Activated T-helper 1 cell treated with anti-CD3 and anti-CD28 coated beads, Interleukin-2, amount 50 U/mL, for 16 hours (primary cell): ENCODE data around the gene SYNRG.

Experiments
- DNase-seq, 2 donors: peaks; one replicate each; pipeline ENCODE4 v3.0.0-alpha.2; 2020; ENCODE audit warnings: low read depth in 1 of 2, low spot score in 1 of 2

The SYNRG gene

GRCh38 chr17:37502009-37502936 lies 106.9 kb downstream of the SYNRG start:
- DNase-seq = no peak

- DNase-seq = no peak
Measured at GRCh38 chr17:37500378-37500777, 108.8 kb downstream of the SYNRG start.

- DNase-seq = no peak
Measured at GRCh38 chr17:37494971-37495370, 114.2 kb downstream of the SYNRG start.

GRCh38 chr17:37494401-37494831 lies 114.8 kb downstream of the SYNRG start:
- DNase-seq = no peak

GRCh38 chr17:37493249-37494027 lies 115.8 kb downstream of the SYNRG start:
- DNase-seq = no peak

GRCh38 chr17:37492167-37492566 lies 117.1 kb downstream of the SYNRG start:
- DNase-seq = no peak

- no peak for DNase-seq
Measured at GRCh38 chr17:37490638-37491614, 118.3 kb downstream of the SYNRG start.

GRCh38 chr17:37490022-37490587 lies 119.1 kb downstream of the SYNRG start:
- peak; percentile 36 to 61 for DNase-seq

GRCh38 chr17:37489197-37490001 lies 119.8 kb downstream of the SYNRG start, which contains the start of gene DUSP14:
DUSP14 (plus strand) TSS chr17:37489891; CDS start chr17:37512273, 22,382 bp downstream.
- peak; percentile 50 to 76 for DNase-seq

GRCh38 chr17:37488607-37489196 lies 120.5 kb downstream of the SYNRG start:
- peak; percentile 22 to 39 for DNase-seq

GRCh38 chr17:37488009-37488604 lies 121.1 kb downstream of the SYNRG start:
- no peak for DNase-seq

GRCh38 chr17:37485938-37486570 lies 123.2 kb downstream of the SYNRG start:
- DNase-seq = no peak

- no peak for DNase-seq
Measured at GRCh38 chr17:37483311-37484039, 125.7 kb downstream of the SYNRG start.

- no peak for DNase-seq
Measured at GRCh38 chr17:37481001-37481665, 128.1 kb downstream of the SYNRG start.

- no peak for DNase-seq
Measured at GRCh38 chr17:37480427-37480826, 128.8 kb downstream of the SYNRG start.

- no peak for DNase-seq
Measured at GRCh38 chr17:37479025-37479424, 130.2 kb downstream of the SYNRG start.

- DNase-seq = no peak
Measured at GRCh38 chr17:37478187-37478586, 131.0 kb downstream of the SYNRG start.
